ENCODE measurements around the gene CAMSAP1. TPM values are rescaled to one million over a fixed set of nuclear protein-coding genes. Genes with fewer than 3 reads are reported as not detected.
A peak's percentile ranks its signal among the peaks of the same experiment; 100 is the strongest.

Gene CAMSAP1
- total and polyA plus RNA-seq, 9 of the 15 experiments (the other 6 are each of a cell fraction or from before 2014, with no cell fraction given), result 1.5 to 28.8 (median 14.3) TPM

GRCh38 chr9:135791431-135792267 lies 115.7 kb downstream of the CAMSAP1 start:
- no peak overlapping the region for H3K4me2 ChIP-seq (ENCODE audit: insufficient read depth, low read length)
- no peak for FAIRE-seq
- POLR2A ChIA-PET, result interaction anchor here (0.6 kb wide), 1 partner anchor 38 kb away, joined by 4 read pairs; no protein-coding TSS in a partner anchor
- no peaks in the 10 kb centered on the region for H3K79me2 ChIP-seq (ENCODE audit: control insufficient read depth, insufficient read depth, low read length)
- H3K9me3 ChIP-seq (replicated peaks; ENCODE audit: control insufficient read depth, insufficient read depth, low read depth, low read length), result no peaks in the 10 kb centered on the region
- H3K9me1 ChIP-seq (ENCODE audit: control insufficient read depth, insufficient read depth, low read length), result no peaks in the 10 kb centered on the region
- peak in 1 of 4 experiments; percentile 10 for DNase-seq (ENCODE audit: extremely low read depth in 1 of 4, low spot score in 3 of 4)
- H4K20me1 ChIP-seq (replicated peaks; ENCODE audit: control insufficient read depth, insufficient read depth, low read length), result peaks cover 11% of the 10 kb centered on the region
- intact Hi-C loops (cut with micrococcal nuclease), result loop anchor here (5.0 to 10.0 kb wide), 3 partner anchors 87 to 351 kb away; partner anchors contain the start of gene KCNT1
- ATAC-seq, result no peak
- TF ChIP-seq MTA3 (IDR thresholded peaks at IDR 0.05; ENCODE audit: borderline replicate concordance) (no peak), E2F6 (IDR thresholded peaks at IDR 0.05; ENCODE audit: borderline replicate concordance in 1 of 2, extremely low read depth in 1 of 2, insufficient read depth in 1 of 2, insufficient read length in 1 of 2, low read depth in 1 of 2, low read length in 1 of 2, poor library complexity in 1 of 2, severe bottlenecking in 1 of 2) (no peak), CREBBP (IDR thresholded peaks at IDR 0.05; ENCODE audit: low read depth, low read length) (no peak), USF2 (CRISPR knock-in tag; IDR thresholded peaks at IDR 0.05) (0 out of 2 replicates have a peak, but pooled peaks have one; percentile 20)
- H2AFZ ChIP-seq (ENCODE audit: low read depth, low read length), result no peak overlapping the region
- CTCF ChIA-PET (ENCODE audit: low intra/inter-chr PET ratio), result no interaction called here
- 12% methylated on average over 32 of the region's 35 CpGs for WGBS (ENCODE audit: insufficient coverage, low coverage, missing lambda C conversion rate)
- H3K4me3 ChIP-seq, result no peak overlapping the region
- no TSS peak for BruUV-seq (replicated peaks)
- peaks cover 3 to 63% of the 10 kb centered on the region in 2 experiments; a peak in 3 of 5 replicates for H3K4me1 ChIP-seq (replicated peaks in 1 of 2; ENCODE audit: control insufficient read depth in 2 of 2, insufficient read depth in 2 of 2, low read length in 2 of 2)
- H3K9ac ChIP-seq (ENCODE audit: insufficient read depth in 1 of 2, low read depth in 2 of 2, low read length in 2 of 2), result peak overlapping the region in 1 of 2 experiments; percentile 61; a peak in 2 of 4 replicates
- no peaks in the 10 kb centered on the region for H3K36me3 ChIP-seq (ENCODE audit: control insufficient read depth, insufficient read depth, low read length)
- in situ Hi-C loops (cut with MboI), result loop anchor here (10.0 kb wide), 1 partner anchor 483 kb away; no protein-coding TSS in a partner anchor
- H3K27me3 ChIP-seq (ENCODE audit: control insufficient read depth in 2 of 2, insufficient read depth in 2 of 2, low read length in 2 of 2), result peaks cover 38 to 80% of the 10 kb centered on the region in 2 experiments
- no peak overlapping the region for H3K27ac ChIP-seq (ENCODE audit: extremely low read depth, low read depth, low read length)
